8988T (cell line): ENCODE results near the gene UBXN4.
"Not testable (repeated sequence)": the region's sequence is repeated elsewhere in the genome, so short reads cannot be mapped to it uniquely, and the experiment has no call there.

Source experiments
- DNase-seq: peaks from one replicate; pipeline ENCODE4 v3.0.0; 2011

UBXN4 gene

GRCh38 chr2:135768863-135769262 is 27.2 kb downstream of the UBXN4 start:
- no peak for DNase-seq

DNA sequence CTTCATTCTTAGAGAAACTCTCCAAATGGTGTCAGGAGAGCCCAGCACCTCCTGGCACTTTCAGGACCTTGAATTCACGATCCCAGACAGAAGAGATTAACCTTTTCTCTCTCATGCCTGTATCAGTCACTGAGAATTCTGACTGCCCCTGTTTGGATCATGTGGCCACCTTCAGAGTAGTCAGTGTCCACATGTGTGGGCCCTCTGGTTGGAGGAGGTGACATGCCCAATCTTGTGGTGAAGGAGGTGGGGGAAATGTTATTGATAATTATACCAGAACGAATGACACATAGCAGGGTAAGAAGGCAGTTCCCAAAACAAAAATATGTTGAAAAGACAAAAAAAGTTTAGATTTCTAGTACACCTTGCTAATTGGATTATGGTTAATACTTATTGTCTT is 31.7 kb downstream of the UBXN4 start:
- DNase-seq, result no peak

DNA sequence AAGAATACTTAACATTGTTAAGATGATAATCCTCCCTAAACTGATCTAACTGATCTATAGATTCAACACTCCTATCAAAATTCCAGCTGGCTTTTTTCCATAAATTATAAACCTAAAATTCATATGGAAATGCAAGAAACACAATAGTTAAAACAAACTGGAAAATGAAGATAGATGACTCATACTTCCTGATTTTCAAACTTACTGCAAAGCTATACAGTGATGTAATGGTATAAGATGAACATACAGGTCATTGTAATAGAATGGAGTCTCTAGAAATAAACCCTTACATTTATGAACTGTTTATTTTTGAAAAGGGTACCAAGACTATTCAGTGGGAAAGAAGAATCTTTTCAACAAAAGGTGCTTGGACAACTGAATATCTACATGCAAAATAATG is 32.3 kb downstream of the UBXN4 start:
- no peak for DNase-seq

DNA sequence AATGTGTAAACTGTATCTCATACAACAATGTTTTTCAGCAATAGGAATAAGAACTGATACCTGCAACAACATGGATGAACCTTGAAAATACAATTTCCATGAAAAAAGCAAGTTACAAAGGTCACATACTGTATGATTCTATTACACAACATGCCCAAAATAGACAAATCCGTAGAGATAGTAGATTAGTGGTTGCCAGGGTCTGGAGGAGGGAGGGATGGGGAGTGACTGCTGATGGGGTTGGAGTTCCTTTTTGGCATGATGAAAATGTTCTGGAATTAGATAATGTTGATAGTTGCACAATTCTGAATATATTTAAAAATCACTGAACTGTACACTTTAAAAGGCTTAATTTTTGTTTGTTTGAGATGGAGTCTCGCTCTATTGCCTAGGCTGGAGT is 33.8 kb downstream of the UBXN4 start:
- no peak for DNase-seq

- DNase-seq, result no peak
Observed at GRCh38 chr2:135776367-135776766, 34.7 kb downstream of the UBXN4 start.

DNA sequence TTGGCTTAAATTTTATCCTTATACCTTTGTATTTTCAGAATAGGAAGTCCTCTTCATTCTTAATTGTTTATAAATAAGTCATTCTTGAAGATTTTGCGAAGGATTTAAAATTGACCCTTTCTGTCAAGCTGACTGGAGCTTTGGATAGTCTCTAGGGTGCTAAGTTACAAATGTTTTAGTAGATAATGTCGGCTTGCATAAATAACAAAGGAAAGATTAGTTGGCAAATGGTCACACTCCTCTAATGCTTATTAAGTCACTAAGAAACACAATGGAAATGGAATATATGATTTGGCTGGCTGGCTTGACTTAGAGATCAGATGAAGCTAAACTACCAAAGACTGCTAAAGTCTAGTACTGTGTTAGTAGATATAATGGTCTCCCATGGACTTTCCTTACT is 40.6 kb downstream of the UBXN4 start:
- DNase-seq, result no peak

DNA sequence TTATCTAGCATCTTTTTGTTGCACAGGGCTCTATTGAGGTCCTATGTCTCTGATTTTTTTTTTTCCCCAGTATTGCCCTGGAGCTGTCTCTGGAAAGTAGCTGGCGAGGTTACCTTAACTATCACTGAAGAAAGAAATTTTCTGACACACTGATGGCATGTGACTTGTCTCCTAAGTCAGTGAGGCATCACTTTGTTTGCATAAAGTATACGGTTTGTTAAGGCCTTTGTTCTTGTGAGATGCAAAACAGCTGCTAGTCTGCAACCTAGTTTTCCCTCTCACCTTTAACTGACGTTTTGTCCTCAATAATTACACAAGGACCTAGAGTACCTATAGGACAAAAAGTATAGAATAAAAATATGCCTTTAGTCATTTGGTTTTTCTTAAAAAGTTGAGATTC is 41.8 kb downstream of the UBXN4 start:
- DNase-seq, result no peak

- no peak for DNase-seq
Observed at GRCh38 chr2:135785032-135785431, 43.4 kb downstream of the UBXN4 start.

GRCh38 chr2:135786823-135787222 is 45.2 kb downstream of the UBXN4 start:
- DNase-seq, result no peak

- no peak for DNase-seq
Observed at GRCh38 chr2:135790423-135790822, 48.8 kb downstream of the UBXN4 start.

- DNase-seq, result no peak
Observed at GRCh38 chr2:135791418-135792190, 49.9 kb downstream of the UBXN4 start.

GRCh38 chr2:135792401-135793150 is 50.9 kb downstream of the UBXN4 start:
- no peak for DNase-seq

- DNase-seq, result not testable (repeated sequence)
Observed at GRCh38 chr2:135795641-135796040, 54.0 kb downstream of the UBXN4 start.

- DNase-seq, result no peak
Observed at GRCh38 chr2:135796606-135797005, 55.0 kb downstream of the UBXN4 start.

DNA sequence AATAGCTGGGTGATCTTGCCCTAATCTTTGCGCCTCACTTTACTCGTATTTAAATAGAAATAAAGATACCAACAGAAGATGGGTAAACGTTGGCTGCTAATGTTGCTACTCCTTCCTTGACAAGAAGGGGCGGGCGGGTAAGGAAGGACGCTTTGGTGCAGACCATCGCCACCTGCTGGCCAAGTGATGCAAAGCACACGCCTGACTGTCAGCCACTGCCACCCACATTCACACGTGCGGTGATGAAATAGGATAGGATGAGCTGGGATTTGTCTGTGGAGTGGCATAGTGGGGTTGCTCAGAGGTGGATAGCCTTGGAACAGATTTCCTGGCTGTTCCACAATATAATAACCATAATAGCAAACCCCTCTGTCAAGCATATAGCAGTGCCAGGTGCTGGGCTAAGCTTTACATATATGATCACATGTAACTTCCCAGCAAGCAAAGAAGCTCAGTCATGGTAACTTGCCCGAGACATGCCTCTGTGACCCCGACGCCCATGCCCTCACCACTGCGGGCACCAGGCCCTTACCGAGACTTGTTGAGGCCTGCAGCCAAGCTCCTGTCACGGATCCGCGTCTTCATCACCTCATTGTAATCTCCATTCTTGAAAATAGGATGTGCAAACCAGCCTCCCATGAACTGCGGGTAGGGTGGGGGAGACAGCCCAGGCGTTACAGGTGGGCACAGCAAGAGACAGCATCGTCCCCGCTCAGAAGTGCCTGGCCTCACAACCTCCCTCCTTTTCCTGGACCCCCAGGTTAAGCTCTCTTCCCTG is 56.0 kb downstream of the UBXN4 start:
- DNase-seq, result peak; percentile 73

DNA sequence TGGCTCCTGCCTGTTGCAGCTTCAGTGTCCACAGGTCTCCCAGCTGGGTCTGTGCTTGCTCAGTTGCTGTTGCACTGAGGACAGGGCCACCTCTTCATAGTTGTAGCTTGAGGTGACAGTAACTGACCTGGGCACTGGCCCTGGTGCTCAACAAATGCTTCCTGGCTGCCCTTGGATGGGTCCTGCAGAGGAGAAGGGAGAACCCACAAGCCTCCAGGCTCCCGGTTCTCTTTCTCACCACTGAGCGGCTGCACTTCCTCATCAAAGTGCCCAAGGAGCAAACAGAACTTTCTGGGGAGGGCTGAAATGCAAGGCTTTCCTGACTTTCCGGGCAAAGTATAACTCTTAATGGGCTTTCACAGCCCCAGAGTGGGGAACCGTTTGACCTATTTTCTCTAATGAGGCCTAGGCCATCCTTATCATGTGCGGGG is 56.6 kb downstream of the UBXN4 start:
- no peak for DNase-seq

DNA sequence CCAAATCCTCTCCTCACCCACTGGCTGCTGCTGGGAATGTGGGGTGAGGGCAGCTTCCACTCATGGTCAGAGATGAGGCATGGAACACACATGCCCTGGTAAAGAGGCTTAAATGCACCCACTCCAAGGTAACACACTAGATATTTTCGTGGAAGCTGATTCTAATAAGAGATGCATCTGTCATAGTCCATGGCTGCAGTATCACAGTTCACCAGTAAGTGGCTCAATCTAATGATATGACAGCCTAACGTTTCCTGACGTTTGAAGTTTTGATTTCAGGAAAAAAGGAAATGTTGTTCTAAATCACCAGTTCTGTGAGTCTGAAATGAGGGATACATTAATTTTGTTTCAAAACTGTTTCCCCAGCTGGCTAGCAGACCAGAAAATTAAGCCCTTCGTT is 57.1 kb downstream of the UBXN4 start:
- no peak for DNase-seq

GRCh38 chr2:135799738-135800137 is 58.1 kb downstream of the UBXN4 start:
- DNase-seq, result no peak

DNA sequence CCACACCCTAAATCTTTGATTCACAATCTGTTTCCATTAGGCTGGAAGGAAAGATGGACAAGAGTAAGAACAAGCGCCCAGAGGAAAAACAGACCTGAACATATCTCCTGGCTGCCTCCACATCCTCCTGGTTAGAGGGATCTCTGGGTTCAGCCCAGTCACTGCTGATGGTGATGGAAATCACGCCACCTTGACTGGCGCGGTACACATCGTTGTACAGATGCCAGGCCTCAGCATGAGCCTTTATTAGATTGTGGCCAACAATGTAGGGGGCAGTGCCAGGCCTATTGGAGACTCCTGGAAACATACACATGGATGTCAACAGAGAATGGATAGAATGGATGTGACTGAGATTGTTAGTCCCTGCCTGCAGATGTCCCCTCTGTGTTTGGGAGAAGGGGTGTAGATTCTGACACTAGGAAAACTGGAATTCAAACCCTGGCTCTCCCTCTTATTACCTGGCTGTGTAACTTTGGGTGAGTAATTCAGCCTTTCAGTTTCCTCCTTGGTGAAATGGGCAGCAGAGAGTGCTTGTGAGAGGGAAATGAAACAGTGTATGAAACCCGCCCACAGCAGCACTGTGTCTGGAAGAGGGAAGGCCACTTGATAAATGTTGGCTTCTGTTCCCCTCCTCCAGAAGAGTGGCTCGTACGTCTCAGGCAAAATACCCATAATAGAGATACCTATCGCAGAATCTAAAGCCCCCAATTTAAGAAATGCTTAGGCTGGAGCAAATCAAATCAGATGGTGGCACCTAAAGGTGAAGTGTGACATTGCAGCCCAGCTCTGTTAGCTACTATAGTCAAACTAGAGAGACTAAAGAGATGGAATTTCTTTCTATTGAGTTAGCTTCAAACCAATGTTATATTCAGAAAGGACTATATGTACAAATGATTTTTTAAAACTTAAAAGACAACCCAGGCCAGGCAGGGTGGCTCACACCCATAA is 59.1 kb downstream of the UBXN4 start:
- no peak for DNase-seq

GRCh38 chr2:135802350-135802749 is 60.7 kb downstream of the UBXN4 start:
- DNase-seq, result no peak

GRCh38 chr2:135803278-135803677 is 61.6 kb downstream of the UBXN4 start:
- no peak for DNase-seq

DNA sequence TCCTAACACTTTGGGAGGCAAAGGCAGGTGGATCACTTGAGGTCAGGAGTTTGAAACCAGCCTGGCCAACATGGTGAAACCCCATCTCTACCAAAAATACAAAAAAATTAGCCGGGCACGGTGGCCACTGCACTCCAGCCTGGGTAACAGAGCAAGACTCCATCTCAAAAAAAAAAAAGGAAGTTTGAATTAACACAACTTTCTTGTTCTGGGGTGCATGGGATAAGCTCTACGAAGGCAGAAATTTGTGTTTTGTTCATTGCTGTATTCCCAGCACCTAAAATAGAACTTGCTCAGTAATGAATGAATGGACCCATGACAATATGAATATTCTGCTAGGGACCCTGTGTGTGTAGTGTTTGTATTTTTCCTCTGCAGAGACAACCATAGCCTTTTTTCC is 66.2 kb downstream of the UBXN4 start:
- DNase-seq, result not testable (repeated sequence)
